ENCODE measurements around the gene SLC2A13. TPM values are rescaled to one million over a fixed set of nuclear protein-coding genes. Genes with fewer than 3 reads are reported as not detected.

The SLC2A13 gene
- total RNA-seq, 1 experiment from 2014 or later = 12.1 TPM

GRCh38 chr12:39722504-39722903 lies 383.4 kb downstream of the SLC2A13 start:
- BruUV-seq (replicated peaks) = no TSS peak
- in situ Hi-C loops (cut with HindIII; ENCODE audit: low pct_unique_long_range_greater_than_20kb, low sequenced_read_pairs) = no loop called here
- POLR2A ChIA-PET = no interaction called here

GRCh38 chr12:39713552-39713951 lies 392.3 kb downstream of the SLC2A13 start:
- H3K4me1 ChIP-seq (ENCODE audit: control insufficient read depth, insufficient read depth, low read length) = no peaks in the 10 kb centered on the region
- ChIA-PET CTCF (no interaction called here), POLR2A (no interaction called here)
- no peaks in the 10 kb centered on the region for H3K36me3 ChIP-seq (ENCODE audit: control insufficient read depth, insufficient read depth, low read length)
- DNase-seq (ENCODE audit: low read depth, low spot score) = no peak
- H3K27ac ChIP-seq (ENCODE audit: low read length) = no peak overlapping the region
- H3K9me3 ChIP-seq (ENCODE audit: control insufficient read depth, insufficient read depth, low read depth, low read length) = no peaks in the 10 kb centered on the region
- in situ Hi-C loops (cut with HindIII; ENCODE audit: low pct_unique_long_range_greater_than_20kb, low sequenced_read_pairs) = no loop called here
- TF ChIP-seq SIN3A (IDR thresholded peaks at IDR 0.05; ENCODE audit: borderline replicate concordance, insufficient read depth, low read depth, low read length) (no peak), POLR2AphosphoS5 (IDR thresholded peaks at IDR 0.05; ENCODE audit: low read depth, low read length) (no peak), TCF7L2 (IDR thresholded peaks at IDR 0.05; ENCODE audit: low read depth, low read length) (no peak), REST (IDR thresholded peaks at IDR 0.05; ENCODE audit: insufficient read depth in 1 of 2, low read depth in 2 of 2, low read length in 1 of 2) (no peak), CTCF (IDR thresholded peaks at IDR 0.05) (no peak)
- BruUV-seq (replicated peaks) = no TSS peak
- intact Hi-C loops (cut with micrococcal nuclease; ENCODE audit: unreplicated experiment) = no loop called here
- H3K27me3 ChIP-seq (ENCODE audit: control insufficient read depth, insufficient read depth, low read length) = no peaks in the 10 kb centered on the region
- H3K4me3 ChIP-seq (ENCODE audit: low read depth in 2 of 2, low read length in 2 of 2) = no peak overlapping the region
- ATAC-seq = no peak

More at GRCh38 chr12:39722504-39722903, 383.4 kb downstream of the SLC2A13 start:
- DNase-seq (ENCODE audit: low read depth, low spot score) (no peak), ATAC-seq (no peak)
- Histone ChIP-seq H3K9me3 (ENCODE audit: control insufficient read depth, insufficient read depth, low read depth, low read length) (no peaks in the 10 kb centered on the region), H3K27me3 (ENCODE audit: control insufficient read depth, insufficient read depth, low read length) (no peaks in the 10 kb centered on the region), H3K4me3 (ENCODE audit: low read depth in 2 of 2, low read length in 2 of 2) (no peak overlapping the region), H3K36me3 (ENCODE audit: control insufficient read depth, insufficient read depth, low read length) (no peaks in the 10 kb centered on the region), H3K27ac (ENCODE audit: low read length) (no peak overlapping the region), H3K4me1 (ENCODE audit: control insufficient read depth, insufficient read depth, low read length) (no peaks in the 10 kb centered on the region)
- intact Hi-C loops (cut with micrococcal nuclease; ENCODE audit: unreplicated experiment) = no loop called here
- CTCF ChIA-PET = no interaction called here
- TF ChIP-seq SIN3A (IDR thresholded peaks at IDR 0.05; ENCODE audit: borderline replicate concordance, insufficient read depth, low read depth, low read length) (no peak), TCF7L2 (IDR thresholded peaks at IDR 0.05; ENCODE audit: low read depth, low read length) (no peak), REST (IDR thresholded peaks at IDR 0.05; ENCODE audit: insufficient read depth in 1 of 2, low read depth in 2 of 2, low read length in 1 of 2) (no peak), CTCF (IDR thresholded peaks at IDR 0.05) (no peak), POLR2AphosphoS5 (IDR thresholded peaks at IDR 0.05; ENCODE audit: low read depth, low read length) (no peak)
